NCI-H460 (cell line): Measurements from ENCODE around the gene C12orf54. TPM values are rescaled to one million over a fixed set of nuclear protein-coding genes. Genes with fewer than 3 reads are reported as not detected.
"Not testable (repeated sequence)": the region's sequence is repeated elsewhere in the genome, so short reads cannot be mapped to it uniquely, and the experiment has no call there.

ENCODE experiments used
- DNase-seq: peaks from one replicate; pipeline ENCODE4 v3.0.0-alpha.2; 2016; ENCODE audit warnings: low read depth; ENCODE audit errors: extremely low read depth
- polyA plus RNA-seq: library from polyadenylated mRNA; depleted of rRNA; stranded (reverse); fragments of >200 nt; gene quantifications from 2 replicates; pipeline ENCODE4 v1.2.3, GENCODE V29; 2014; cell fraction: nucleus; rRNA removed
- total RNA-seq: library from RNA; depleted of rRNA; stranded (reverse); fragments of >200 nt; shearing (Covaris generic); gene quantifications from 2 replicates; pipeline ENCODE4 v1.2.3, GENCODE V29; 2014; rRNA removed

C12orf54 gene
- total RNA-seq: not detected in 2 replicates
- not detected in 2 replicates for polyA plus RNA-seq

GRCh38 chr12:48482198-48482597 lies at the start of gene C12orf54:
TSS of gene C12orf54 (plus strand) at chr12:48482498. CDS start at chr12:48483297, 799 bp downstream.
- DNase-seq: no peak

- DNase-seq: not testable (repeated sequence)
Measured at GRCh38 chr12:48434016-48434415, 48.3 kb upstream of the C12orf54 start.

GRCh38 chr12:48441069-48441468 lies 41.2 kb upstream of the C12orf54 start:
- no peak for DNase-seq

GRCh38 chr12:48442179-48442847 lies 40.0 kb upstream of the C12orf54 start:
- no peak for DNase-seq

GRCh38 chr12:48445538-48445937 lies 36.8 kb upstream of the C12orf54 start:
- no peak for DNase-seq

- DNase-seq: no peak
Measured at GRCh38 chr12:48446161-48446776, 36.0 kb upstream of the C12orf54 start.

GRCh38 chr12:48447755-48448154 lies 34.5 kb upstream of the C12orf54 start:
- no peak for DNase-seq

GRCh38 chr12:48451372-48451771 lies 30.9 kb upstream of the C12orf54 start:
- no peak for DNase-seq

GRCh38 chr12:48452961-48453360 lies 29.3 kb upstream of the C12orf54 start:
- not testable (repeated sequence) for DNase-seq

GRCh38 chr12:48454667-48455066 lies 27.6 kb upstream of the C12orf54 start:
- DNase-seq: peak; percentile 15

- no peak for DNase-seq
Measured at GRCh38 chr12:48455116-48455515, 27.2 kb upstream of the C12orf54 start.

GRCh38 chr12:48459259-48459658 lies 23.0 kb upstream of the C12orf54 start:
- DNase-seq: no peak

- DNase-seq: not testable (repeated sequence)
Measured at GRCh38 chr12:48469027-48469426, 13.3 kb upstream of the C12orf54 start.

- DNase-seq: no peak
Measured at GRCh38 chr12:48472259-48472658, 10.0 kb upstream of the C12orf54 start, which contains the start of gene ANP32D. TSS of gene ANP32D (plus strand) at chr12:48472559. CDS start at chr12:48472665, 106 bp downstream.

GRCh38 chr12:48473061-48473460 lies 9.2 kb upstream of the C12orf54 start:
- no peak for DNase-seq

GRCh38 chr12:48474497-48474896 lies 7.8 kb upstream of the C12orf54 start:
- DNase-seq: not testable (repeated sequence)

GRCh38 chr12:48482930-48483329 lies 632 bp downstream of the C12orf54 start:
- no peak for DNase-seq

- no peak for DNase-seq
Measured at GRCh38 chr12:48486261-48486660, 4.0 kb downstream of the C12orf54 start.

GRCh38 chr12:48486679-48487078 lies 4.4 kb downstream of the C12orf54 start:
- no peak for DNase-seq

GRCh38 chr12:48489012-48489411 lies 6.7 kb downstream of the C12orf54 start:
- DNase-seq: no peak

GRCh38 chr12:48489456-48489855 lies 7.2 kb downstream of the C12orf54 start:
- not testable (repeated sequence) for DNase-seq

- not testable (repeated sequence) for DNase-seq
Measured at GRCh38 chr12:48500281-48500680, 18.0 kb downstream of the C12orf54 start.
